Activated T-cell treated with anti-CD3 and anti-CD28 coated beads, Interleukin-2, amount 50 U/mL, for 72 hours (primary cell): ENCODE results near the gene TCN2. TPM values are rescaled to one million over a fixed set of nuclear protein-coding genes. Genes with fewer than 3 reads are reported as not detected.
"Not testable (repeated sequence)": the region's sequence is repeated elsewhere in the genome, so short reads cannot be mapped to it uniquely, and the experiment has no call there.

ENCODE experiments used
- ATAC-seq, 2 donors: fragments of 150-1000 bp; cut with Tn5 transposase; replicated peaks in 1 of 2; 2 replicates each; pipeline ENCODE4 v1.10.0; 2021; ENCODE audit warnings: moderate library complexity in 2 of 2, mild to moderate bottlenecking in 1 of 2
- DNase-seq, 2 donors: peaks; one replicate each; pipeline ENCODE4 v3.0.0; 2021 to 2022; ENCODE audit warnings: mixed read lengths in 1 of 2
- H3K27ac Mint-ChIP-seq: one replicate; pipeline ENCODE4 v1.8.0; 2022; ENCODE audit warnings: mild to moderate bottlenecking, moderate library complexity, mixed read lengths
- H3K27me3 Mint-ChIP-seq: one replicate; pipeline ENCODE4 v1.8.0; 2022; ENCODE audit warnings: low read depth, mixed read lengths
- H3K36me3 Mint-ChIP-seq, 2 donors: one replicate each; pipeline ENCODE4 v1.8.0; 2022; ENCODE audit warnings: mixed read lengths in 2 of 2, mild to moderate bottlenecking in 1 of 2; ENCODE audit not compliant: insufficient read depth in 2 of 2
- H3K4me1 Mint-ChIP-seq: one replicate; pipeline ENCODE4 v1.8.0; 2022; ENCODE audit warnings: low read depth, mixed read lengths
- H3K4me3 Mint-ChIP-seq, 2 donors: one replicate each; pipeline ENCODE4 v1.8.0; 2022; ENCODE audit warnings: mild to moderate bottlenecking in 2 of 2, mixed read lengths in 2 of 2, moderate library complexity in 2 of 2
- H3K9me3 Mint-ChIP-seq, 2 donors: one replicate each; pipeline ENCODE4 v1.8.0; 2022; ENCODE audit warnings: mixed read lengths in 2 of 2
- total RNA-seq, 2 donors: library from RNA; stranded (reverse); gene quantifications; one replicate each; pipeline ENCODE4 v1.2.3, GENCODE V29; 2022

The TCN2 gene
- total RNA-seq, 2 donors from 2014 or later = 0.44 to 1.3 TPM

- ATAC-seq, H3K4me3 Mint-ChIP-seq, H3K27ac Mint-ChIP-seq, H3K27me3 Mint-ChIP-seq, H3K36me3 Mint-ChIP-seq, DNase-seq, H3K9me3 Mint-ChIP-seq: not testable (repeated sequence)
- H3K4me1 Mint-ChIP-seq = peaks cover 11% of the 10 kb centered on the region
Observed at GRCh38 chr22:30631469-30631868, 24.5 kb downstream of the TCN2 start.

GRCh38 chr22:30634471-30635233 is 27.7 kb downstream of the TCN2 start:
- H3K36me3 Mint-ChIP-seq = peaks cover 6 to 7% of the 10 kb centered on the region in 2 donors

GRCh38 chr22:30635273-30636225 is 28.6 kb downstream of the TCN2 start, which contains the start of gene SLC35E4:
Gene SLC35E4, plus strand, starts transcription at chr22:30635781. Its CDS starts 670 bp downstream, at chr22:30636451.
- Mint-ChIP-seq H3K27me3 (no peaks in the 10 kb centered on the region), H3K4me1 (peaks cover 27% of the 10 kb centered on the region), H3K9me3 (no peaks in the 10 kb centered on the region), H3K36me3 (peaks cover 6 to 7% of the 10 kb centered on the region in 2 donors), H3K27ac (peak within 1 kb of the TSS; percentile 90), H3K4me3 (peak within 1 kb of the TSS; percentile 84 to 91)
- peak; percentile 96 to 99 for DNase-seq
- ATAC-seq = peak; percentile 79 to 80

More at GRCh38 chr22:30634471-30635233, 27.7 kb downstream of the TCN2 start:
- DNase-seq (peak; percentile 91 to 94), ATAC-seq (peak; percentile 75 to 76)
- Mint-ChIP-seq H3K4me1 (peaks cover 27% of the 10 kb centered on the region), H3K9me3 (no peaks in the 10 kb centered on the region), H3K27ac (peak overlapping the region; percentile 90), H3K4me3 (peak overlapping the region; percentile 84 to 91), H3K27me3 (no peaks in the 10 kb centered on the region)

- Mint-ChIP-seq H3K36me3 (peaks cover 6 to 7% of the 10 kb centered on the region in 2 donors), H3K4me1 (peaks cover 27% of the 10 kb centered on the region), H3K4me3 (peak overlapping the region; percentile 84 to 91), H3K27me3 (no peaks in the 10 kb centered on the region), H3K9me3 (no peaks in the 10 kb centered on the region), H3K27ac (no peak overlapping the region)
- ATAC-seq (no peak), DNase-seq (peak; percentile 26 to 33)
Observed at GRCh38 chr22:30636226-30637077, 29.5 kb downstream of the TCN2 start.

- Mint-ChIP-seq H3K4me3 (peak overlapping the region; percentile 84 to 91), H3K9me3 (no peaks in the 10 kb centered on the region), H3K27ac (no peak overlapping the region), H3K27me3 (no peaks in the 10 kb centered on the region), H3K4me1 (peaks cover 36% of the 10 kb centered on the region), H3K36me3 (peaks cover 6 to 7% of the 10 kb centered on the region in 2 donors)
- ATAC-seq (no peak), DNase-seq (no peak)
Observed at GRCh38 chr22:30637701-30638114, 30.7 kb downstream of the TCN2 start.

- no peak overlapping the region for H3K4me3 Mint-ChIP-seq
- no peaks in the 10 kb centered on the region for H3K27me3 Mint-ChIP-seq
- peaks cover 6 to 7% of the 10 kb centered on the region in 2 donors for H3K36me3 Mint-ChIP-seq
- peak overlapping the region; percentile 46 for H3K27ac Mint-ChIP-seq
- ATAC-seq (no peak), DNase-seq (no peak)
- H3K4me1 Mint-ChIP-seq = peaks cover 50% of the 10 kb centered on the region
- no peaks in the 10 kb centered on the region for H3K9me3 Mint-ChIP-seq
Observed at GRCh38 chr22:30640361-30640760, 33.4 kb downstream of the TCN2 start.

- Mint-ChIP-seq H3K4me3 (no peak overlapping the region), H3K9me3 (no peaks in the 10 kb centered on the region), H3K27me3 (no peaks in the 10 kb centered on the region), H3K36me3 (peaks cover 6% of the 10 kb centered on the region in 2 donors), H3K27ac (no peak overlapping the region), H3K4me1 (peaks cover 50% of the 10 kb centered on the region)
- DNase-seq (no peak), ATAC-seq (no peak)
Observed at GRCh38 chr22:30640839-30641430, 34.0 kb downstream of the TCN2 start.

- Mint-ChIP-seq H3K27ac (peak overlapping the region; percentile 63), H3K27me3 (no peaks in the 10 kb centered on the region), H3K4me3 (peak overlapping the region; percentile 61 to 63), H3K4me1 (peaks cover 46% of the 10 kb centered on the region), H3K9me3 (no peaks in the 10 kb centered on the region), H3K36me3 (peaks cover 3% of the 10 kb centered on the region in 2 donors)
- DNase-seq (no peak), ATAC-seq (no peak)
Observed at GRCh38 chr22:30643055-30643875, 36.3 kb downstream of the TCN2 start.

- DNase-seq = no peak
- Mint-ChIP-seq H3K4me3 (no peak overlapping the region), H3K4me1 (peaks cover 64% of the 10 kb centered on the region), H3K27ac (no peak overlapping the region), H3K36me3 (no peaks in the 10 kb centered on the region), H3K9me3 (no peaks in the 10 kb centered on the region), H3K27me3 (no peaks in the 10 kb centered on the region)
- ATAC-seq = no peak
Observed at GRCh38 chr22:30646518-30647160, 39.7 kb downstream of the TCN2 start.

GRCh38 chr22:30647536-30647935 is 40.6 kb downstream of the TCN2 start:
- DNase-seq (no peak), ATAC-seq (no peak)
- H3K36me3 Mint-ChIP-seq = no peaks in the 10 kb centered on the region
- H3K4me3 Mint-ChIP-seq = no peak overlapping the region
- H3K27ac Mint-ChIP-seq = no peak overlapping the region
- no peaks in the 10 kb centered on the region for H3K27me3 Mint-ChIP-seq
- H3K4me1 Mint-ChIP-seq = peaks cover 65% of the 10 kb centered on the region
- H3K9me3 Mint-ChIP-seq = no peaks in the 10 kb centered on the region

- Mint-ChIP-seq H3K4me3 (peak overlapping the region; percentile 50), H3K9me3 (no peaks in the 10 kb centered on the region), H3K27me3 (no peaks in the 10 kb centered on the region), H3K36me3 (no peaks in the 10 kb centered on the region), H3K4me1 (peaks cover 55% of the 10 kb centered on the region), H3K27ac (peak overlapping the region; percentile 68)
- ATAC-seq (no peak), DNase-seq (no peak)
Observed at GRCh38 chr22:30648825-30649224, 41.9 kb downstream of the TCN2 start.
